Fibroblast of the conjunctiva (primary cell): Measurements from ENCODE around the gene CCL7.
"Not testable (repeated sequence)": the region's sequence is repeated elsewhere in the genome, so short reads cannot be mapped to it uniquely, and the experiment has no call there.

Experiments used
- DNase-seq: peaks from one replicate; pipeline ENCODE4 v3.0.0-alpha.2; 2010; ENCODE audit warnings: low read depth

CCL7 gene

DNA sequence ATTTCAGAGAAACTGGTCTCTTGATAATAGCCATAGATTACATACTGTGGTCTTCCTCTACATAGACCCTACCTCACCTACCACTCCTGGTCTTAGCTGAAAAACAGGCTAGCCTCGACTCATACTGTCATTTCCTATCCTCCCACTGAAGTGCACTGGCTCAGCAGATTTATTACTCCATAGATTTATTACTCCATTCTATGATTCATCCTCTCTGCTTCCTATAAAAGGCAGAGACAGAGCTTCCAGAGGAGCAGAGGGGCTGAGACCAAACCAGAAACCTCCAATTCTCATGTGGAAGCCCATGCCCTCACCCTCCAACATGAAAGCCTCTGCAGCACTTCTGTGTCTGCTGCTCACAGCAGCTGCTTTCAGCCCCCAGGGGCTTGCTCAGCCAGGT lies at the start of gene CCL7:
Gene CCL7, plus strand, starts transcription at position 253 of the 400 bp plus-strand sequence. Its CDS starts 70 bp downstream, at position 323.
- DNase-seq = no peak

DNA sequence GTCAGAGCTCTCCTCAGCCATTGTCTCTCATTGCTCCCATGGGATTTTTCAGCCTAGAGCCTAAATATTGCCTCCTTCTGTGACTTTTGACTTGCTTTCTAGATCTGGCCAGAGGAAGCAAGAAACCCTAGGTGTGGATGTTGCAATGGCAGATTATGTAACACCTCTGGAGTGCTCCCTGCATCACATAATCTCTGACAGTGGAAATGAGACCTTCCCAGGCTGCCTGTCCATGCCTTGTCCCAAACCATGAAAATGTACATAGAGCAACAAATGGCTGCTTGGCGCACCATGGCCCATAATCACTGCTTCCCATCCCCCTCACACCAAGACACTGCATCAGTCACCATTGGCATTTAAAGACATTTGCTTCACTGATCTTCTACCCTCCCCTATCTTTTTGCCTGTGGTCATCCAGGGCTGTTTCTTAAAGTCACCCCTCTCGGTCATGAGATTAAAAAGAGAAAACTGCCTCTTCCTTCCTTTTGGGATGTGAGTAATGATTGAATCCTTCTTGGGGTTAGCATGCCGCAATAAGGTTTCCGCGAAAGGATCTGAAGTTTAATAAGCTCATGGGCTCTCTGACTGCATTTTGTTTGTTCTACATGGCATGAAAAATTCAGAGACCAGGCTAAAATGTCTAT lies 49.1 kb upstream of the CCL7 start:
- DNase-seq = no peak

DNA sequence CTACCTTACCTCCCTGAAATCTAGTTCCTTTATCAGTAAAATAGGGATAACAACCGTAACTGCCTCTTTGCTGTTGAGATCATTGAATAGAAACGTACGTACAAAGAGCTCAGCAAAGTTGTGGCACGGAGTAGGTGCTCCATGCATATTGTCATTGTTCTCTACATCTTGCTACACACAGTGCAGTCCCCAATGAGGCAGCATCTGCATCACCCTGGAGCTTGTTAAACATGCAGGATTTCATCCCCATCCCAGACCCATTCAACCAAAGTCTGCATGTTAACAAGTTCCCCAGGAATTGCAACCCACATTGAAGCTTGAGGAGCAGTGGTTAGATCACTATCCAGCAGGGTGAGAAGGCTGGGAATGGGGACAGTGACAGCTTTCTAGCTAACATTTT lies 48.6 kb upstream of the CCL7 start:
- no peak for DNase-seq

DNA sequence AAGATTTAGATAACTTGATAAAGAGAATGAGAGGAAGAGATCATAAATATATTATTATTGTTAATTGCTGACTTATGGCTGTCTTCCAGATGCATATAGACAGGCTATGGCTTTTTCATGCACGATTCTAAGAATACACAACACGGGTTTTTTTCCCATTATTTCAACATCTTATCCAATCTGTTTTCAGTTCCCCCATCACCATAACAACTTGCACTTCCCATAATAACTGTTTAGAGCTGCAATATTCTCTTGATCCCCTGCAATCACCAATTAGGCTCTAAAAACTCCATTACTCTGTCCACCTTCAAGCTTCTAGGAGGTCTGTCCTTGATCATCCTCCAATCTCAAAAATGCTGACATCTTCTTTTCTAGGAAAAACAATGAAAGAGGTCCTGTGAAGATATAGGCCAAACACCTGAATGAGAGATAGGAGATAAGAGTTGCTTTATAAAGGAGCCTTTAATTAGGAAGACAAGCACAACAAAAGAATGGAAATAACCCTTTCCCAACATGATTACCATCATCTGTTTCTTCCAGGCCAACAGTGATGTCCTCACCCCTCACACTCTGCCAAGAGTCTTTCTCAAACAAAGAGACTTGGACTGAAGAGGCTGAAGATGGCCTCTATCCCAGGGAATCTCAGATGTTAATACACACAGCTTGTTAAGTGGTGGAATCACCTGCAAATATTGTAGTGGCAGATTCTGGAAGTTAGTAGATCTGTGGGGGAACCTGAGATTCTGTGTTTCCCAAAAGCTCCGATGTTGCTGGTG lies 47.1 kb upstream of the CCL7 start:
- DNase-seq = no peak

DNA sequence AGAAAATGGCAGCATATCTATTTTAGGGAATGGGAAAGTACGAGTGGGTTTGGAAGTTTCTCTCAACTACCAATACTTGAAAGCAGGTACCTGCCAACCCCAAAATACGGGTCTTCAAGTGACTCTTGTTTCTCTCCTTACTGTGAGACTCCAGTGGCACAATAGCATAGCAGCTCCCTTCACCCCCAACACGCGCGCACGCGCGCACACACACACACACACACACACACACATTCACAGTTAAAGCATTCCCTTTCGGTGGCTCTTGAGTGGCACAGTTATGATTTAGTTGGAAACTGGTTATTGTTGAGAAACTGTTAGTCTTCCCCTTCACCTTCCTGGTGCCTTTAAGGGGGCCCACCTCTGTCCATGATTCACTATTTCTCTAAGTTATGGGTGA lies 45.0 kb upstream of the CCL7 start:
- no peak for DNase-seq

DNA sequence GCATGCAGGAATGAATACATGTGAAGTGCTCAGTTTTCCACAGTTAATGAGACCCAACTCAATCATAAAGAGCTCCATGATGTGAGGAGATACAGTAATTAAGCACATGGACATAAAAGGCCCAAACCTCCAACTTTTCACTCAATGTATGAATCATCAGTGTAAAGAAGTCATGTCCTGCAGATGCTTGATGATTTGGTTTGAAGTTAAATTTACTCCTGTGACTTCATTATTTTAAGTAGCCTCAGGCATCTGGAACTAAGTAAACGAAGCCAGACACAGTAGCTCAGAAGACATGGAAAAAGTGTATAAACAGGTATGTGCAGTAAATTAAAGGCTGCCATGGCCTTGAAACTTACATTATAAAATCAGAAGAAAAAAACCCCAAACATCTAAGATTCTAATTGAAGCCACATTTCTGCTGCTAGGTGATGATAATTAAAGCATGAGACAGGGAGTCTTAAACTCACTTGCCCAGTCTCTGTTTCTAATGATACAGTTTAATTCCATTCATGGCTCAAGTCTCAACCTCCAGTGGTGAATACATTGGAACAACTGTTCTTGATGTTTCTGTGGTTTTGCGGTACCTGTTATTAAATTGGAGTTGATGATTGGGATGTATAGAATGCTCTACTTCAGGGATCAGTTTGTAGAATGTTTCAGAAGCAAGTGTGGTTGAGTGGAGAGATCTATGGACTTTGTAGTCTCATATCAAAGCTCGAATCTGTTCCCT lies 43.8 kb upstream of the CCL7 start:
- DNase-seq = no peak

DNA sequence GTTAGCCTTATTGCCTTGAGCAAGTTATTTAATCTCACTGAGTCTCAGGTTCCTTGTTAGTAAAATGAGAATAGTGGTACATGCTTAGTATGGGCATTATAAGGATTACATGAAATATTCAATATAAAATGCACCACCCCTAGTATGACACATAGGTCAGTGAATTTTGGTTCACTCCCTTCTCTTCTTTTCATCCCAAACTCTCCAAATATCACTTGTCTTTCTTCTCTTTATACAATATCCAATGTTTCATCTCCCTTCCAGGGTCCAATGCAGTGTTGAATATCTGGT lies 43.3 kb upstream of the CCL7 start:
- DNase-seq = no peak

DNA sequence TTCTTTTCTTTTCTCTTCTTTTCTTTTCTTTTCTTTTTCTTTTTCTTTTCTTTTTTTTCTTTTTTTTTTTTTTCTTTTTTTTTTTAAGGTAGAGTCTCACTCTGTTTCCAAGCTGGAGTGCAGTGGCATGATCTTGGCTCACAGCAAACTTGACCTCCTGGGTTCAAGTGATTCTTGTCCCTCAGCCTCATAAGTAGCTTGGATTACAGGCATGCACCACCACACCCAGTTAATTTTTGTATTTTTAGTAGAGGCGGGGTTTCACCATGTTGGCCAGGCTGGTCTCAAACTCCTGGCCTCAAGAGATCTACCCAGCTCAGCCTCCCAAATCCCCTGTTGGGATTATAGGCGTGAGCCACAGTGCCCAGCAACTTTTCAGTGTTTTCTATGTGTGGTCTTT lies 42.7 kb upstream of the CCL7 start:
- DNase-seq = not testable (repeated sequence)

DNA sequence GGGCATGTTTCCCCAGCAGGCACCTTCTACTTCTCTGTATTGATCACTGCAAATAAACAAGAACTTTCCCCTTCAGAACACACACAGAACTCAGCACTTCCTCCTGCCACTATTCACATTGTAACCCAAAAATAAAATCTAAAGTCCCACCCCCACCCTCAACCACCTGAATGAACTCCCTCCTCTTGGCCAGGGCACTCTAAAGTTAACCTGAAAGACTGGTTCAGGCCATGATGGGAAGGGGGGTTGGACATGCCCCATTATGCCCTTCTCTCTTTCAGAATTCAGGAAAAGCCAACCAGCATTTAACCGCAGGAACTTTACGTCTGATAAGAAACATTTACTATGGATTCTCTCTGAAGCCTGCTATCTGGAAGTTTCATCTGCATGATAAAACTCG lies 42.3 kb upstream of the CCL7 start:
- DNase-seq = no peak

DNA sequence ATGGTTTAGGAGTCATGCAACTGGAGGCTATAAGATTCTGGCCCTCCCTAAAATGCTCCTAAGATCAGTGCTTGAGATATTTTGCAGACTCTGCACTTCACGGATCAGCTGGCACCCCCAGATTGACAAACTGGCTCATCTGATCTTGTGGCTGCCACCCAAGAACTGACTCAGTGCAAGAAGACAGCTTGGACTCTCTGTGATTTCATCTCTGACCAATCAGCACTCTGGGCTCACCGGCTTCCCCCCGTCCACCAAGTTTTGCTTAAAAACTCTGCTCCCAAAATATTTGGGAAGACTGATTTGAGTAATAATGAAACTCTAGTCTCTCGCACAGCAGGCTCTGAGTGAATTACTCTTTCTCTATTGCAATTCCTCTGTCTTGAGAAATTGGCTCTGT lies 41.2 kb upstream of the CCL7 start:
- no peak for DNase-seq

DNA sequence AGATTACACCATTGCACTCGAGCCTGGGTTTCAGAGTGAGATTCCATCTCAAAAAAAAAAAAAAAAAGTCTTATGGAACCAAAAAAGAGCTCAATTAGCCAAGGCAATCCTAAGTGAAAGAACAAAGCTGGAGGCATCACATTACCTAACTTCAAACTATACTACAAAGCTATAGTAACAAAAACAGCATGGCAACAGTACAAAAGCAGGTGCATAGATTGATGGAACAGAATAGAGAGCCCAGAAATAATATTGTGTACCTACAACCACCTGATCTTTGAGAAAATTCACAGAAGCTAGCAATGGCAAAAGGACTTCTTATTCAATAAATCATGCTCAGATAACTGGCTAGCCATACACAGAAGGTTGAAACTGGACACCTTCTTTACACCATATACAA lies 39.7 kb upstream of the CCL7 start:
- no peak for DNase-seq

DNA sequence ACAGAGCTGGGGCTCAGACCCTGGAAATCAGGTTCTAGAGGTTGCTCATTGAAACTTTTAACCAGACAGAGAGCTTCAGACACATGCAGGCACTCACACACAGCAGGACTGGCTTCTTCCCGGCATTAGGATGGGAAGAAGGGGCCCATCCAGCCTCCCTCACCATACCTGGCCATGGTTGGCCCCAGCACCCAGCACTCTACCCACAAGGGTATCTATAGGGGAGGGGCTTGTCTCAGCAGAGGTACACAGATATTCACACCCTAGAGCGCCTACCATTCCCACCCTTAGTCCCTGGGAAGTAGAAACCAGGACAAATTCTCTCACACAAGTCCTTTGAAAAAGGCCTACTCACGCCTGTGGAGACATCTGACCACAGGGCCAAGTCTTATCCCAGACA lies 35.4 kb upstream of the CCL7 start:
- DNase-seq = no peak

DNA sequence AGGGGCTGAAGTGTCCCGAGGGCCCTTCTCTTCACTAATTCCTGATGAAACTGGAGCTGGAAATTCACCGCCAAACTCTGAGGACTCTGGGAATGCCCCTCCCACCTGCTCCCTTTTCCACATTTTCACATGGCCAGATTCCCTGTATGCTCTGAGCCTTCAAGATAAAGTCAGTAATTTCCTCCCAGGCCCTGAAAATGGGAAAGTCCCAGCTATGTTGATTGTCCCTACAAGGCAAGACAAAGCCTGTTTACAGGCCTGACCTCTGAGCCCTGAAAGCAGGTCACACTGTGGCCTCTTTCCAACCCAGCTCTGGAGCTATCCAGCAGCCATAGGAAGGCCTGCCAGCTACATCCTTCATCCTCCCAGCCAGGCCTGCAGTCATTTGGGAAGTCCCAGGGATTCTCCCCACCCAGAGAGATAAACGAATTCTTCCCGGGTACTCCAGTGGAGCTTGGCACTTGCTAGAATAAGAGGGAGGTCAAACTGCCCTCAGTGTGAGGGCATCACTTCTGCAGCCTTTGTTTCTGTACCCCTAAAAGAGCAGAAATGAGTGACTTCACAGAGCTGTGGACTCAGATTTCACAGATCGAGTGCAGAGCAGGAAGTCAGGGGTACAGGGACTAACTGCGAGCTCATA lies 34.5 kb upstream of the CCL7 start:
- no peak for DNase-seq

DNA sequence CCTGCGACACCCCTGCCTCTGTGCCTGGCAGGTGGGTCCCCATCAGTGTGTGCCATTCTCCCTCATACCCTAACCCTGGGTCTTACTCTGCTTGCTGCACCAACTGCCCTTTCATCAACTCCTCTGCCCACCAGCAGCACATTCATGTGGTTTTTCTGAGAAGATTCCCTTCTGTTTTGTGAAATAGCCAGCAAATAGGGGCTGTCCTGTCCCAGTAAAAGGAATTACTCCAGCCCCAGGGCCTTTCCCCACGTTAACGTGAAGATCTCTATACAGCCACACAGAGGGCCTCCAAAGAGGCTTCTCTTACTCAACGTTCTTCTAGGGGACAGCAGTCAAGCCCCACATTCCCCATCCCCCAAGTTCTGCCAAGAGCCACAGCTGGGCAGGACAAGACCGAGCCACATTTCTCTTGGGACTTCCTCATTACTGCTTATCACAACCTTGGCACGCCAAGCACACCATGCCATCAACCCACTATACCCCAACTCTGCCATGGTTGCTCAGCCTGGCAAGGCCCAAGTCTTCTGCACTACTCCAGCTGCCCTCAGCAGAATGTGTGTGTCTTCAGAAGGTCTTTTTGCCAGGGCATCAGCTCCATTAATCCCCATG lies 33.6 kb upstream of the CCL7 start:
- DNase-seq = no peak

DNA sequence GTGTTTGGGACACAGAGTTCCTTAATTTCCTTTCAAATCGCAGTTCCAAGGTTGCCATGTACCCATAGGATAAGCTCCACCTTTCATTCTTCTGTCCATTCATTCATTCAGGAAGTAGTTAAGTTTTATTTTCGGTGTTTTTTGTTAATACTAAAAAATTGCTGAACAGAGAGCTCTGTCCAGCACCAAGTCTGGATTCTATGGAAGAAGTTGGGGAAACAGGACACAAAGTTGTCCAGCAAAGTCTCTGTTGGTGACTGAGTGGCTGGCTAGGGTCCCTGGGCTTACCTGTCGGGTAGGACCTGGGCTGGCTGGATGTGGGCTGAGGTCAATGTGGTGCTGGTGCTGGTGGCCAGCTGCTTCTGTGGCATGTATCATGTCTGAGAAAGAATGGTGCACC lies 32.6 kb upstream of the CCL7 start:
- no peak for DNase-seq

DNA sequence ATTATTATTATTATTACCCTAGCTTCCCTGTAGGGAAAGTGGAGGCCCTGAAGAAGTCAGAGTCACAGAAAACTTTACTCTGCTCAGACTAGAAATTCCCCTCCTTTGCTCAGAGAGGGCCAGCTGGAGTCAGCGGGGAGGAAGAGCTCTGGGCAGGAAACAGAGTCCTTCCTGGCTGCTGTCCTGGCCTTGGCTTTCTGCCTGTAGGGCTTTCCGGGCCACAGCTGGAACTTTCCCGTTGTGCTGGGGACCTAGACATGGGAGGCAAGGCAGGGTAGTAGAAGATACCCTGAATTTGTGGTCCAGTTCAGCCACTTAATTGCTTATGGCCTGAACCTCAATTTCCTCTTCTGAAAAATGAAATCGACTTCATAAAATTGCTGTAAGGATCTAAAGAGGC lies 29.0 kb upstream of the CCL7 start:
- DNase-seq = no peak

DNA sequence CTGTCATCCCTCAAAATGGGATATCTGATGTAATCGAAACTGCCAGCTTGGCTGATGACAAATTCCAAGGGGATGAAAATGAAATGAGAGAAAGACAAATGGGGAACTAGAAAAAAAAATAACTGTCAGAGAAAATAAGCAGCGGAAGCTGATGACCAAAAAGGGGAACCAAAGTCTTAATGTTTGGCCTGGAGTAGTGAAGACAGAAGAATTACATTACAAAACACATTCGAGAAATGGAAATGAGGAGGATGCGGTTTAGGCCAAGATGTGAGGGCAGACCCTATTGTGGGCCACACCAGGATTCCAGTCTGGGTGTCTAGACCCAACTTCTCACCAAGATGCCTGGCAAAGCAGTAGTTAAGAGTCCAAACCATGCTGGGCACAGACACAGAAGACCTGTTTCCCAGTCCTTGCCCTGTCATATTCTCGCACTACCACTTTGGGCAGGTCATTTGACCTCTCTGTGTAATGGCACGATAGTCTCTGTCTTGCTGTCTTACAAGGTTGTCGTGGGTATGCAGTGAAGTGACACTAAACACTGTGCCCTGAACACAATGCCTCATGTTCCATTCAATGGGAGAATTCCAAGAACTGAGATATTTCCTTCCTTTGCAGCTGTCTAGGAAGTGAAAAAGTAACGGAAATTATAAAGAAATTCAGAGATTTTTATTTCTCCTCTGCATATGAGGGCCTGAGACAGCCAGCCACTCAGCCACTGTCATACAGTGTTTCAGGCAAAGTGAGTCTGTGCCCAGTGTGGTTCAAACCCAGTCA lies 27.2 kb upstream of the CCL7 start:
- no peak for DNase-seq

DNA sequence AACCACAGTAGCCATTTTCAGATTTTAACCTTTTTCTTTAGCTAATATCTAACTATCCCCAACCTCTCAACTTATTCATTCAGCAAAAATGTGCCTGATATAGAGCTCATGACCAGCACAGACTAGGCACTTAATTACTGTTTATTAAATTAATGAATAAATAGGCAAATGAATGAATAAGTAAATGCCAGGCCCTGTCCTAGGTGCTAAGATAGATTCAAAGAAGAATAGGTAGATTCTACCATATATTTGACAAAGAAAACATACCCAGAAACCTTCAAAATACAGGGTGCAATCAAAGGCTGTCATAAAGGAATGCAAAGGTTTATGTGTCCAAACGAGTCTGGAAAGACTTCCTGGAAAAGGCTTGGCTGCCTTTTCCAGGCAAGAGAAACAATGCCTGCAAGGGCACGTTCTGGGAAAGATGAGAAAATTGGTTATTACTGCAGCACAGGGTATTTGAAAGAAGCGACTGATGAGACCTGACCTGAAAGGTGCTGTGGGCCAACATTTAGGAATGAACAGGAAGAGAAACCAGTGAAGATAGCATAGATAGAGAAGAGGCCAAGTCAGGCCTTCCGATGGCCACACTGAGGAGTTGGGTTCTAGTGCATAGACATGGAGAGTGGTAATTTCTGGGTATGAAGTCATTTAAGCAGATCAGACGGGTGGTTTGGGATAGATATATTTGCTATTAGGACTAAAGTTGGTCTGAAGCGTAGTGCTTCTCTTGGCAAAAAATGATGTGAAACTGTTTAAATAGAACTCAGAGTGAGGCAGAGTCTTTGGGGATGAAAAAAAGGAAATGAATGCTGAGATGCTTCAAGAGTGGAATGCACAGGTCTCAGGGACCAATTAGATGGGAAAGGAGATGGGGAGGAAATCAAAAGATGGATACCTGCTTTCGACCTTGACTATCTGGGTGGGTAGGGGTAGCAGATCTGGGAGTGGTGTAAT lies 26.4 kb upstream of the CCL7 start:
- DNase-seq = no peak

DNA sequence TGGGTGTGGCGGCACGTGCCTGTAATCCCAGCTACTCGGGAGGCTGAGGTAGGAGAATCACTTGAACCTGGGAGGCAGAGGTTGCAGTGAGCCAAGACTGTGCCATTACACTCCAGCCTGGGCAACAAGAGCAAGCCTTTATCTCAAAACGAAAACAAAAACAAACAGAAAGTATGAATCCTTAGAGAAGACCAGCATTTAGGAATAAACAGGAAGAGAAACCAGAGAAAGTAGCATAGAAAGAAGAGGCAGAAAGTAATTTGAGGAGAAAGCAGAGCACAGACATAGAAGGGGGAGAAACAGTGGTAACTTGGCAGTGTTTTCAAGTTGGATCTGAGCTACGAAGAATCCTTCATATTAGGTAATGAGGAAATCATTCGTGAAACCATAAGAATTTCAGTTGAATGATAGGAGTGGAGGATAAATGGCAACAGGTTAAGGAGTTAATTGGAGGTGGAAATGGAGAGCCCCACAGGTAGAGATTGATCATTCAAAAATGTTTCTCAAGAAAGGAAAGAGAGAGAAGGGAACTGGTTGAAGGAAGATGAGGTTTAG lies 24.6 kb upstream of the CCL7 start:
- DNase-seq = no peak

DNA sequence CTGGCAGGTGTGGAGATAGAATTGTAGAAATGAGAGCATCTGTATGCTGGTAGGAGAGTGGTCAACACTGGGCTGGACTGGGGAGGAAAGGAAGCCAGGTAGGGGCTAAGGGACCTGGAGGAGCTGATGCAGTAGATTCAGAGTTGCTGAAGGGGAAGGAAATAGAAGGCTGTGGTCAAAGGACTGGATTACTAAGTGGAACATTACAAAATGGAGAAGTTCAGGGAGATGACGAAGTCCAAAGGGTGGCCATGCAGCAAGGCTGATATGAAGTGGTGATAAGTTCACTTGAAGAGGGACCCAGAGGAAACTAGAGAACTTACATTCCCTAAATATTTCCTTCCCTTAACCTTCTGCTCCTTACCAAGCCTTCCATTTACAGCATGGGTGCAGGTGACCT lies 23.6 kb upstream of the CCL7 start:
- DNase-seq = no peak
